Neuron (in vitro differentiated cells): ENCODE measurements around the gene TEX261.

Experiments
- H2AFZ ChIP-seq: one replicate; pipeline ENCODE4 v1.6.1; 2013; ENCODE audit warnings: low read depth, mild to moderate bottlenecking, inconsistent platforms, low read length, moderate library complexity
- H3K27me3 ChIP-seq: one replicate; pipeline ENCODE4 v1.6.1; 2013; ENCODE audit warnings: low read length; ENCODE audit not compliant: insufficient read depth
- H3K36me3 ChIP-seq: one replicate; pipeline ENCODE4 v1.6.1; 2013; ENCODE audit warnings: low read length; ENCODE audit not compliant: insufficient read depth
- H3K4me1 ChIP-seq: one replicate; pipeline ENCODE4 v1.6.1; 2013; ENCODE audit warnings: low read length; ENCODE audit not compliant: insufficient read depth
- H3K4me3 ChIP-seq: 2 replicates; pipeline ENCODE4 v1.5.1; 2013; ENCODE audit warnings: mild to moderate bottlenecking, low read length, moderate library complexity
- H3K9me3 ChIP-seq: one replicate; pipeline ENCODE4 v1.6.1; 2013; ENCODE audit warnings: low read length

Gene TEX261

GRCh38 chr2:70965506-70965905 is 29.2 kb downstream of the TEX261 start:
- H3K4me1 ChIP-seq, result no peaks in the 10 kb centered on the region
- no peaks in the 10 kb centered on the region for H3K9me3 ChIP-seq
- no peak overlapping the region for H2AFZ ChIP-seq
- H3K4me3 ChIP-seq, result no peak overlapping the region
- H3K27me3 ChIP-seq, result no peaks in the 10 kb centered on the region
- no peaks in the 10 kb centered on the region for H3K36me3 ChIP-seq

GRCh38 chr2:70964596-70965386 is 29.9 kb downstream of the TEX261 start:
- no peaks in the 10 kb centered on the region for H3K36me3 ChIP-seq
- no peak overlapping the region for H2AFZ ChIP-seq
- H3K4me3 ChIP-seq, result no peak overlapping the region
- no peaks in the 10 kb centered on the region for H3K4me1 ChIP-seq
- H3K27me3 ChIP-seq, result no peaks in the 10 kb centered on the region
- H3K9me3 ChIP-seq, result no peaks in the 10 kb centered on the region

- H2AFZ ChIP-seq, result no peak overlapping the region
- no peaks in the 10 kb centered on the region for H3K27me3 ChIP-seq
These were observed 30.5 kb downstream of the TEX261 start for GRCh38 chr2:70964133-70964532.

GRCh38 chr2:70962885-70963878 is 31.5 kb downstream of the TEX261 start:
- no peak overlapping the region for H3K4me3 ChIP-seq
- no peaks in the 10 kb centered on the region for H3K36me3 ChIP-seq
- H3K4me1 ChIP-seq, result no peaks in the 10 kb centered on the region
- H3K27me3 ChIP-seq, result no peaks in the 10 kb centered on the region
- H3K9me3 ChIP-seq, result no peaks in the 10 kb centered on the region
- no peak overlapping the region for H2AFZ ChIP-seq

More at GRCh38 chr2:70964133-70964532, 30.5 kb downstream of the TEX261 start:
- no peak overlapping the region for H3K4me3 ChIP-seq
- no peaks in the 10 kb centered on the region for H3K9me3 ChIP-seq
- no peaks in the 10 kb centered on the region for H3K4me1 ChIP-seq
- H3K36me3 ChIP-seq, result no peaks in the 10 kb centered on the region

GRCh38 chr2:70962211-70962884 is 32.3 kb downstream of the TEX261 start:
- Histone ChIP-seq H3K36me3 (no peaks in the 10 kb centered on the region), H3K27me3 (no peaks in the 10 kb centered on the region), H3K4me3 (no peak overlapping the region), H3K9me3 (no peaks in the 10 kb centered on the region), H2AFZ (no peak overlapping the region), H3K4me1 (no peaks in the 10 kb centered on the region)

GRCh38 chr2:70961648-70961994 is 33.1 kb downstream of the TEX261 start:
- Histone ChIP-seq H3K4me3 (no peak overlapping the region), H3K9me3 (no peaks in the 10 kb centered on the region), H2AFZ (no peak overlapping the region), H3K4me1 (no peaks in the 10 kb centered on the region), H3K27me3 (no peaks in the 10 kb centered on the region), H3K36me3 (no peaks in the 10 kb centered on the region)

GRCh38 chr2:70960833-70961647 is 33.6 kb downstream of the TEX261 start:
- Histone ChIP-seq H3K36me3 (no peaks in the 10 kb centered on the region), H3K27me3 (no peaks in the 10 kb centered on the region), H3K4me1 (no peaks in the 10 kb centered on the region), H3K4me3 (no peak overlapping the region), H2AFZ (no peak overlapping the region), H3K9me3 (no peaks in the 10 kb centered on the region)

GRCh38 chr2:70959851-70960832 is 34.5 kb downstream of the TEX261 start:
- H3K9me3 ChIP-seq, result no peaks in the 10 kb centered on the region
- no peaks in the 10 kb centered on the region for H3K4me1 ChIP-seq
- no peaks in the 10 kb centered on the region for H3K27me3 ChIP-seq
- no peak overlapping the region for H3K4me3 ChIP-seq
- H3K36me3 ChIP-seq, result no peaks in the 10 kb centered on the region
- no peak overlapping the region for H2AFZ ChIP-seq

- no peaks in the 10 kb centered on the region for H3K9me3 ChIP-seq
- no peak overlapping the region for H2AFZ ChIP-seq
- H3K36me3 ChIP-seq, result no peaks in the 10 kb centered on the region
- H3K27me3 ChIP-seq, result no peaks in the 10 kb centered on the region
- no peaks in the 10 kb centered on the region for H3K4me1 ChIP-seq
- no peak overlapping the region for H3K4me3 ChIP-seq
These were observed 35.4 kb downstream of the TEX261 start for GRCh38 chr2:70959271-70959761.

GRCh38 chr2:70958759-70959158 is 35.9 kb downstream of the TEX261 start:
- H3K4me1 ChIP-seq, result no peaks in the 10 kb centered on the region
- no peaks in the 10 kb centered on the region for H3K27me3 ChIP-seq
- no peaks in the 10 kb centered on the region for H3K36me3 ChIP-seq

GRCh38 chr2:70957798-70958197 is 36.9 kb downstream of the TEX261 start:
- Histone ChIP-seq H3K4me1 (no peaks in the 10 kb centered on the region), H3K27me3 (no peaks in the 10 kb centered on the region), H3K36me3 (no peaks in the 10 kb centered on the region), H2AFZ (no peak overlapping the region), H3K9me3 (no peaks in the 10 kb centered on the region), H3K4me3 (no peak overlapping the region)

More at GRCh38 chr2:70958759-70959158, 35.9 kb downstream of the TEX261 start:
- H3K9me3 ChIP-seq, result no peaks in the 10 kb centered on the region
- H2AFZ ChIP-seq, result no peak overlapping the region
- H3K4me3 ChIP-seq, result no peak overlapping the region
